ENCODE measurements around the gene TMOD1. TPM values are rescaled to one million over a fixed set of nuclear protein-coding genes. Genes with fewer than 3 reads are reported as not detected.

Gene TMOD1
- total RNA-seq: under 0.01 and 0.37 TPM in 2 replicates

DNA sequence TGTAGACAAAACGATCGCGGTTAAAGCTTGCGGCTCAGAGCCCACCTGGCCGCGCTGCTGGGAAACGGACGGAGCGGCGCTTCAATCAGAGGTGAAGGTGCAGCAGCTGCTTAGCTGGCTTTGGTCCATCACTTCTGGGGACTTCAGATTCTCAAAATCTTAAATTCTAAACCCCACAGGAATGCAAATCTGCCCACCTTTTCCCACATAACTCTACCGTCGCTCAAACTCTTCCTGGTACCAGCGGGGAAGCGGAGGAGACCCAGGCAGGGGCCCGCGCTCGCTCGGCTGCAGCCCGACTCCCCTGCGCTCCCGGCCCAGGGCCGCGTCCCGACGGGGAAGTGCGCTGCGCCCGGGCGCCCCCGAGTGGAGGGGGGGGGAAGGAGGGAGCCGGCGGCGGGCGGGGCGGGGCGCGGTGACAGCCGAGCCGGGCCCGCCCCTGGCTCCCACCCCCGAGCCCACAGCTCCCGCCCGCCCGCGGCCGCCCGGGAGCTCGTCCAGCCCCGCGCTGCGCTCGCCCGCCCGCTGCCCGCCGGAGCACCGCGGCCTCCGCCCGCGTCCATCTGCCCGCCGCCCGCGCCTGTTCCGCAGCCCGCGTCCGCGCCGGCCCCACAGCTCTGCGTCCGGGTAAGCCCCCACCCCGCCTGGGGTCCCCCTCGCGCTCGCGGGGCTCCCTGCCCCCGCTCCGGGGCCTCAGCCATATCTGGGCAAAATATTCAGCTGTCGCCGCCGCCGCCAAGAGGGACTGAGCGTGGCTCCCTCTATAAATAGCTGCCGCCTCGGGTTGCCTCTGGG, at the start of gene TMOD1:
Gene TMOD1, plus strand, starts transcription at position 490 of the 795 bp plus-strand sequence. CDS start 22,523 bp downstream, outside the sequence.

GRCh38 chr9:97632985-97633858, 131.8 kb downstream of the TMOD1 start, which contains the start of the genes NCBP1 and TSTD2:
NCBP1 (plus strand) TSS chr9:97633821; CDS start chr9:97633882, 61 bp downstream.
TSTD2 (minus strand) TSS chr9:97633368; CDS start chr9:97627562, 5,806 bp downstream.

Other genes with a start within 250 kb of the TMOD1 start
- gene CCDC180, start 194.0 kb upstream of the TMOD1 start, total RNA-seq: 1.8 and 2.0 TPM in 2 replicates
- gene TDRD7, start 89.6 kb upstream of the TMOD1 start, total RNA-seq: 6.6 and 7.6 TPM in 2 replicates
- gene TSTD2, start 131.7 kb downstream of the TMOD1 start, total RNA-seq: 8.4 and 8.5 TPM in 2 replicates
- gene NCBP1, start 132.2 kb downstream of the TMOD1 start, total RNA-seq: 37.8 and 57.7 TPM in 2 replicates
- gene XPA, start 195.7 kb downstream of the TMOD1 start, total RNA-seq: 5.9 TPM in 2 replicates